HepG2 (cell line): Measurements from ENCODE around the gene ARPC3. TPM values are rescaled to one million over a fixed set of nuclear protein-coding genes. Genes with fewer than 3 reads are reported as not detected.

Experiments used
- CERS6 ChIP-seq: sonication (generic); formaldehyde crosslinking; IDR thresholded peaks from 2 replicates; pipeline ENCODE4 v1.5.0; 2020; ENCODE audit warnings: missing genetic modification reagents
- HHEX ChIP-seq: IDR thresholded peaks from 2 replicates; pipeline ENCODE4 v1.6.1; 2016; ENCODE audit warnings: control low read depth
- HMG20B ChIP-seq: conservative IDR thresholded peaks from 2 replicates; pipeline ENCODE4 v1.6.1; 2016; ENCODE audit warnings: missing genetic modification reagents, missing compliant biosample characterization
- KMT2A ChIP-seq: sonication (generic); formaldehyde crosslinking; IDR thresholded peaks from 2 replicates; pipeline ENCODE4 v1.4.0; 2020; ENCODE audit warnings: missing genetic modification reagents
- PAX8 ChIP-seq: sonication (generic); formaldehyde crosslinking; IDR thresholded peaks from 2 replicates; pipeline ENCODE4 v1.8.0; 2022; ENCODE audit warnings: mild to moderate bottlenecking, missing genetic modification reagents, borderline replicate concordance
- PAXIP1 ChIP-seq: sonication (generic); formaldehyde crosslinking; conservative IDR thresholded peaks from 2 replicates; pipeline ENCODE4 v1.4.0; 2020; ENCODE audit warnings: mild to moderate bottlenecking, missing genetic modification reagents, moderate library complexity
- PHB2 ChIP-seq: fragments of 450-650 bp; IDR thresholded peaks from 2 replicates; pipeline ENCODE4 v1.6.1; 2018; ENCODE audit not compliant: partially characterized antibody
- RBM22 ChIP-seq: fragments of 200-400 bp; formaldehyde crosslinking; optimal IDR thresholded peaks from 2 replicates; pipeline ENCODE3; 2017; ENCODE audit warnings: mild to moderate bottlenecking, low read length, moderate library complexity
- RBM39 ChIP-seq: fragments of 200-400 bp; formaldehyde crosslinking; IDR thresholded peaks from one replicate; pipeline ENCODE4 v1.6.1; 2018; ENCODE audit warnings: antibody characterized with exemption, mild to moderate bottlenecking, low read depth, low read length; ENCODE audit not compliant: poor library complexity, severe bottlenecking
- SRF ChIP-seq: IDR thresholded peaks from 2 replicates; pipeline ENCODE4 v1.6.1; 2011; ENCODE audit warnings: mild to moderate bottlenecking, low read depth, low read length, moderate library complexity
- SRSF9 ChIP-seq: fragments of 200-400 bp; formaldehyde crosslinking; IDR thresholded peaks from 2 replicates; pipeline ENCODE4 v1.6.1; 2018; ENCODE audit warnings: borderline replicate concordance, mild to moderate bottlenecking, low read depth, low read length; ENCODE audit not compliant: insufficient read depth, poor library complexity, severe bottlenecking
- TSC22D2 ChIP-seq: sonication (generic); formaldehyde crosslinking; IDR thresholded peaks from 2 replicates; pipeline ENCODE4 v1.5.1; 2020; ENCODE audit warnings: missing genetic modification reagents, mild to moderate bottlenecking, borderline replicate concordance
- YEATS4 ChIP-seq: sonication (generic); formaldehyde crosslinking; IDR thresholded peaks from 2 replicates; pipeline ENCODE4 v1.4.0; 2020; ENCODE audit warnings: missing genetic modification reagents, borderline replicate concordance
- ZBTB1 ChIP-seq: sonication (generic); formaldehyde crosslinking; IDR thresholded peaks from 2 replicates; pipeline ENCODE4 v1.4.0; 2020; ENCODE audit warnings: missing genetic modification reagents, borderline replicate concordance
- ZBTB42 ChIP-seq: sonication (generic); formaldehyde crosslinking; IDR thresholded peaks from 2 replicates; pipeline ENCODE4 v1.5.0; 2020; ENCODE audit warnings: mild to moderate bottlenecking, missing genetic modification reagents
- ZIK1 ChIP-seq: sonication (generic); formaldehyde crosslinking; IDR thresholded peaks from 2 replicates; pipeline ENCODE4 v1.5.0; 2020; ENCODE audit warnings: mild to moderate bottlenecking, low read depth, missing genetic modification reagents, borderline replicate concordance
- ZNF12 ChIP-seq: sonication (generic); formaldehyde crosslinking; IDR thresholded peaks from 2 replicates; pipeline ENCODE4 v1.5.0; 2020; ENCODE audit warnings: missing genetic modification reagents
- ZNF296 ChIP-seq: sonication (generic); formaldehyde crosslinking; conservative IDR thresholded peaks from 2 replicates; pipeline ENCODE4 v1.5.0; 2020; ENCODE audit warnings: mild to moderate bottlenecking, missing genetic modification reagents
- ZNF513 ChIP-seq: sonication (generic); formaldehyde crosslinking; conservative IDR thresholded peaks from 2 replicates; pipeline ENCODE4 v1.5.0; 2020; ENCODE audit warnings: missing genetic modification reagents
- ZNF558 ChIP-seq: sonication (generic); formaldehyde crosslinking; IDR thresholded peaks from 2 replicates; pipeline ENCODE4 v1.9.0; 2022; ENCODE audit warnings: mild to moderate bottlenecking, missing genetic modification reagents, borderline replicate concordance
- ZNF761 ChIP-seq: sonication (generic); formaldehyde crosslinking; conservative IDR thresholded peaks from 2 replicates; pipeline ENCODE4 v1.4.0; 2020; ENCODE audit warnings: mild to moderate bottlenecking, missing genetic modification reagents
- ZNF800 ChIP-seq: sonication (generic); formaldehyde crosslinking; IDR thresholded peaks from 2 replicates; pipeline ENCODE4 v1.4.0; 2020; ENCODE audit warnings: missing genetic modification reagents
- polyA plus RNA-seq, 8 experiments: library from polyadenylated mRNA; depleted of rRNA in 3 of 8; stranded (reverse) in 7 of 8; unstranded in 1 of 8; fragments of >200 nt; fragmentation: Illumina TruSeq in 4 of 8; extraction: Trizol in 4 of 8; gene quantifications; 2 replicates each; pipeline versions ENCODE4 v1.2.1 to v1.2.3, GENCODE V29; 2011 to 2016; ENCODE audit warnings: low read depth in 4 of 8, missing spikeins in 1 of 8, mixed read lengths in 1 of 8; ENCODE audit not compliant: insufficient read depth in 1 of 8
- total RNA-seq, 5 experiments: library from RNA; depleted of rRNA; stranded (reverse); fragments of >200 nt; fragmentation: Illumina TruSeq; extraction: Trizol; gene quantifications; 2 replicates each; pipeline ENCODE4 v1.2.3, GENCODE V29; 2016; ENCODE audit warnings: low read depth in 1 of 5

Gene ARPC3
- total and polyA plus RNA-seq, 2 of the 13 experiments (the other 11 are each of a cell fraction or from before 2014, with no cell fraction given), result 32.7 to 234 TPM

- peak; percentile 45; the same call in 1 of the 2 replicates for TF ChIP-seq ZIK1
- TF ChIP-seq SRSF9, result no peak
- no peak for TF ChIP-seq CERS6
- peak; percentile 82 for TF ChIP-seq YEATS4 (CRISPR knock-in tag)
- no peak for TF ChIP-seq ZBTB42
- TF ChIP-seq ZNF558 (CRISPR knock-in tag), result no peak; the same call in 1 of the 2 replicates
- TF ChIP-seq HMG20B (CRISPR knock-in tag), result no peak
- peak; percentile 21; the same call in 1 of the 2 replicates for TF ChIP-seq PAXIP1 (CRISPR knock-in tag)
- TF ChIP-seq TSC22D2 (CRISPR knock-in tag), result no peak
- TF ChIP-seq SRF, result no peak
- TF ChIP-seq RBM22, result no peak
- no peak for TF ChIP-seq ZNF761
- no peak for TF ChIP-seq ZNF296 (CRISPR knock-in tag)
- TF ChIP-seq ZNF12 (CRISPR knock-in tag), result no peak
- peak; percentile 89 for TF ChIP-seq RBM39
- no peak for TF ChIP-seq ZNF800 (CRISPR knock-in tag)
- TF ChIP-seq PHB2, result no peak
- no peak for TF ChIP-seq HHEX (CRISPR knock-in tag)
- no peak for TF ChIP-seq PAX8
- peak; percentile 35; the same call in 1 of the 2 replicates for TF ChIP-seq ZBTB1 (CRISPR knock-in tag)
- TF ChIP-seq ZNF513 (CRISPR knock-in tag), result no peak
- peak; percentile 91 for TF ChIP-seq KMT2A (CRISPR knock-in tag)
These were observed 46.8 kb downstream of the ARPC3 start, which contains the start of gene ANAPC7 (continued) for GRCh38 chr12:110403146-110403975.
